SU-DHL-6 (cell line): ENCODE results near the gene COL6A1.
"Not testable (repeated sequence)": the region's sequence is repeated elsewhere in the genome, so short reads cannot be mapped to it uniquely, and the experiment has no call there.

ENCODE experiments used
- H2AFZ ChIP-seq: fragments of 200-600 bp; sonication (generic); 2 replicates; pipeline ENCODE4 v1.6.1; 2014; ENCODE audit warnings: low read depth, mild to moderate bottlenecking, moderate library complexity, mixed read lengths, antibody characterized with exemption, low read length; ENCODE audit not compliant: severe bottlenecking
- H3F3A ChIP-seq: fragments of 200-600 bp; shearing (Covaris generic); 2 replicates; pipeline ENCODE4 v1.6.0; 2016; ENCODE audit warnings: antibody characterized with exemption, mild to moderate bottlenecking; ENCODE audit not compliant: insufficient read depth
- H3K27ac ChIP-seq: fragments of 200-600 bp; sonication (generic); 2 replicates; pipeline ENCODE4 v1.5.1; 2016; ENCODE audit warnings: low read depth, mild to moderate bottlenecking, low read length, moderate library complexity, mixed read lengths
- H3K27me3 ChIP-seq: fragments of 200-600 bp; sonication (generic), shearing (Covaris generic); 2 replicates; pipeline ENCODE4 v1.6.0; 2014; ENCODE audit warnings: mild to moderate bottlenecking, low read length
- H3K36me3 ChIP-seq: fragments of 200-600 bp; sonication (generic); 2 replicates; pipeline ENCODE4 v1.6.1; 2014; ENCODE audit warnings: mild to moderate bottlenecking, low read length, mixed read lengths
- H3K4me2 ChIP-seq: fragments of 300-600, 200-600 bp; shearing (Covaris generic), sonication (generic); 2 replicates; pipeline ENCODE4 v1.6.0; 2014; ENCODE audit warnings: low read length, low read depth, mild to moderate bottlenecking; ENCODE audit not compliant: poor library complexity, severe bottlenecking
- H3K4me3 ChIP-seq: fragments of 200-600 bp; sonication (generic); 2 replicates; pipeline ENCODE4 v1.5.1; 2014; ENCODE audit warnings: antibody characterized with exemption, low read length, mild to moderate bottlenecking, mixed read lengths; ENCODE audit not compliant: insufficient read depth, poor library complexity, severe bottlenecking
- H3K79me2 ChIP-seq: fragments of 200-600 bp; sonication (generic); 2 replicates; pipeline ENCODE4 v1.6.1; 2014; ENCODE audit warnings: mild to moderate bottlenecking, low read length, moderate library complexity; ENCODE audit not compliant: insufficient read depth
- H3K9ac ChIP-seq: fragments of 200-600 bp; sonication (generic); 2 replicates; pipeline ENCODE4 v1.7.0; 2014; ENCODE audit warnings: mild to moderate bottlenecking, low read length
- H3K9me2 ChIP-seq: fragments of 200-600 bp; sonication (generic); replicated peaks from 2 replicates; pipeline ENCODE4 v1.6.1; 2014; ENCODE audit warnings: low read length; ENCODE audit not compliant: insufficient read depth
- H3K9me3 ChIP-seq: fragments of 200-600 bp; sonication (generic); 2 replicates; pipeline ENCODE4 v1.6.1; 2014; ENCODE audit warnings: low read length, mixed read lengths; ENCODE audit not compliant: insufficient read depth
- H4K20me1 ChIP-seq: fragments of 200-600 bp; sonication (generic); 2 replicates; pipeline ENCODE4 v1.6.1; 2014; ENCODE audit warnings: low read depth, mild to moderate bottlenecking, antibody characterized with exemption, low read length, moderate library complexity, mixed read lengths
- EZH2phosphoT487 ChIP-seq: fragments of 200-600 bp; sonication (generic), shearing (Covaris generic); conservative IDR thresholded peaks from 2 replicates; pipeline ENCODE4 v1.6.1; 2018; ENCODE audit warnings: mild to moderate bottlenecking, antibody characterized with exemption, low read length, moderate library complexity, mixed read lengths
- TF ChIP-seq, protein P1 (sequence below): fragments of 200-600 bp; sonication (generic); IDR thresholded peaks from one replicate; pipeline ENCODE4 v1.5.1; 2017; ENCODE audit warnings: antibody characterized with exemption, mild to moderate bottlenecking, low read length, moderate library complexity; ENCODE audit not compliant: insufficient read depth, poor library complexity, severe bottlenecking

COL6A1 gene

GRCh38 chr21:45949928-45950739, 31.4 kb upstream of the COL6A1 start:
- Histone ChIP-seq H3F3A (no peaks in the 10 kb centered on the region), H3K27ac (no peak overlapping the region), H2AFZ (no peak overlapping the region), H3K4me2 (no peak overlapping the region), H3K79me2 (no peaks in the 10 kb centered on the region), H3K9me3 (no peaks in the 10 kb centered on the region), H3K9me2 (no peaks in the 10 kb centered on the region), H3K36me3 (no peaks in the 10 kb centered on the region), H3K4me3 (no peak overlapping the region), H4K20me1 (no peaks in the 10 kb centered on the region), H3K9ac (no peak overlapping the region), H3K27me3 (no peaks in the 10 kb centered on the region)
- TF ChIP-seq EZH2phosphoT487, result no peak
- TF ChIP-seq, protein P1, sequence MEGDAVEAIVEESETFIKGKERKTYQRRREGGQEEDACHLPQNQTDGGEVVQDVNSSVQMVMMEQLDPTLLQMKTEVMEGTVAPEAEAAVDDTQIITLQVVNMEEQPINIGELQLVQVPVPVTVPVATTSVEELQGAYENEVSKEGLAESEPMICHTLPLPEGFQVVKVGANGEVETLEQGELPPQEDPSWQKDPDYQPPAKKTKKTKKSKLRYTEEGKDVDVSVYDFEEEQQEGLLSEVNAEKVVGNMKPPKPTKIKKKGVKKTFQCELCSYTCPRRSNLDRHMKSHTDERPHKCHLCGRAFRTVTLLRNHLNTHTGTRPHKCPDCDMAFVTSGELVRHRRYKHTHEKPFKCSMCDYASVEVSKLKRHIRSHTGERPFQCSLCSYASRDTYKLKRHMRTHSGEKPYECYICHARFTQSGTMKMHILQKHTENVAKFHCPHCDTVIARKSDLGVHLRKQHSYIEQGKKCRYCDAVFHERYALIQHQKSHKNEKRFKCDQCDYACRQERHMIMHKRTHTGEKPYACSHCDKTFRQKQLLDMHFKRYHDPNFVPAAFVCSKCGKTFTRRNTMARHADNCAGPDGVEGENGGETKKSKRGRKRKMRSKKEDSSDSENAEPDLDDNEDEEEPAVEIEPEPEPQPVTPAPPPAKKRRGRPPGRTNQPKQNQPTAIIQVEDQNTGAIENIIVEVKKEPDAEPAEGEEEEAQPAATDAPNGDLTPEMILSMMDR, result no peak

DNA sequence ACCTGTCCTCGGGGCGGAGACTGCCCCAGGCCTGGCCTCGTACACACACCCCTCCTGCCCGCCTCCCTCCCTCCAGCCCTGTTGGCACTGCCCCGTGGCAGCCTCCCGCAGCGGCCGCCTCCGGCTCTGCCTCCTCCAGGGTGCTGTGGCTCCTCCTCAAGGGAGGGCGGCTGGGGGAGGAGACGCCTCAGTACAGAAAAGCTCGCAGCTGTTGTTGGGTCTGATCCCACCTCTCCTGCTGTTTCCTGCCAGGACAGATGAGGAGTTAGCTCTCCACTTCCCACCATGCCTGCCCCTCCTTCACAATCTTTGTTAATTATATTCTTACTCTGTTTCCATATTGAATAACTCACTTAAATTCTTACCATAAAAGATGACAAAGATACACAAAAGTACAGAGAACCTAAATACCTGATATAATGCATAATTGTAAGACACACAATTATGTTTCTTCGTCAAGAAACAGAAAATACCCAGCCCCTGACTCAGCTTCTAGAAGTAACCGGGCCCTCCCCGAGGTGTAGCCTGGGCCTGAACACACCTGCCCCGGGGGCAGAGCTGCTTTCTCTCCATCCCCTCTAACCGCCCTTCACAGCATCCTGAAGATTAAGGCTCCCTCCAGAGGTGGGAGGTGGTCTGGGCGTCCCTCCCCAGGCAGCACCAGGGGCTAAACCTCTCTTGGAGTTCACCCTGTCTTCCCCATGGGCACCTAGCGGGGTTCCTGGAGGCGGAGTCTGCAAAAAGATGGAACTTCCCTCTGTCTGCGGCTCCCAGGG, 30.6 kb upstream of the COL6A1 start:
- H3K27me3 ChIP-seq, result no peaks in the 10 kb centered on the region
- no peak overlapping the region for H3K9ac ChIP-seq
- no peaks in the 10 kb centered on the region for H4K20me1 ChIP-seq
- no peak overlapping the region for H3K27ac ChIP-seq
- no peaks in the 10 kb centered on the region for H3K9me3 ChIP-seq
- no peaks in the 10 kb centered on the region for H3K36me3 ChIP-seq
- TF ChIP-seq EZH2phosphoT487, result no peak
- TF ChIP-seq, protein P1, result no peak
- no peaks in the 10 kb centered on the region for H3F3A ChIP-seq
- H3K9me2 ChIP-seq, result no peaks in the 10 kb centered on the region
- no peak overlapping the region for H3K4me3 ChIP-seq
- no peak overlapping the region for H3K4me2 ChIP-seq
- no peak overlapping the region for H2AFZ ChIP-seq
- H3K79me2 ChIP-seq, result no peaks in the 10 kb centered on the region

- no peak overlapping the region for H3K4me3 ChIP-seq
- H3K9me3 ChIP-seq, result no peaks in the 10 kb centered on the region
- no peaks in the 10 kb centered on the region for H3K36me3 ChIP-seq
- no peak overlapping the region for H2AFZ ChIP-seq
- H3K27ac ChIP-seq, result no peak overlapping the region
- no peaks in the 10 kb centered on the region for H3K79me2 ChIP-seq
- no peak overlapping the region for H3K9ac ChIP-seq
- TF ChIP-seq EZH2phosphoT487, result no peak
- TF ChIP-seq, protein P1, result no peak
- no peaks in the 10 kb centered on the region for H3K9me2 ChIP-seq
- no peaks in the 10 kb centered on the region for H3F3A ChIP-seq
- no peaks in the 10 kb centered on the region for H3K27me3 ChIP-seq
- H4K20me1 ChIP-seq, result no peaks in the 10 kb centered on the region
- H3K4me2 ChIP-seq, result no peak overlapping the region
Observed at GRCh38 chr21:45951676-45952075, 29.9 kb upstream of the COL6A1 start.

- not testable (repeated sequence) for H3K79me2 ChIP-seq, H4K20me1 ChIP-seq, H3F3A ChIP-seq, H3K27ac ChIP-seq, H3K36me3 ChIP-seq, H2AFZ ChIP-seq, H3K9me3 ChIP-seq, H3K4me2 ChIP-seq, H3K9ac ChIP-seq, H3K9me2 ChIP-seq, H3K27me3 ChIP-seq, H3K4me3 ChIP-seq
Observed at GRCh38 chr21:45952527-45952926, 29.0 kb upstream of the COL6A1 start.
